H4 (cell line): Measurements from ENCODE around the gene SELENOM. TPM values are rescaled to one million over a fixed set of nuclear protein-coding genes. Genes with fewer than 3 reads are reported as not detected.
"Not testable (repeated sequence)": the region's sequence is repeated elsewhere in the genome, so short reads cannot be mapped to it uniquely, and the experiment has no call there.

Source experiments
- DNase-seq: peaks from one replicate; pipeline ENCODE4 v3.0.0-alpha.2; 2015; ENCODE audit warnings: low spot score
- total RNA-seq: library from RNA; depleted of rRNA; stranded (reverse); fragments of >200 nt; shearing (Covaris generic); gene quantifications from 2 replicates; pipeline ENCODE4 v1.2.3, GENCODE V29; 2014

SELENOM gene
- total RNA-seq, 1 experiment from 2014 or later: 2.3 TPM

DNA sequence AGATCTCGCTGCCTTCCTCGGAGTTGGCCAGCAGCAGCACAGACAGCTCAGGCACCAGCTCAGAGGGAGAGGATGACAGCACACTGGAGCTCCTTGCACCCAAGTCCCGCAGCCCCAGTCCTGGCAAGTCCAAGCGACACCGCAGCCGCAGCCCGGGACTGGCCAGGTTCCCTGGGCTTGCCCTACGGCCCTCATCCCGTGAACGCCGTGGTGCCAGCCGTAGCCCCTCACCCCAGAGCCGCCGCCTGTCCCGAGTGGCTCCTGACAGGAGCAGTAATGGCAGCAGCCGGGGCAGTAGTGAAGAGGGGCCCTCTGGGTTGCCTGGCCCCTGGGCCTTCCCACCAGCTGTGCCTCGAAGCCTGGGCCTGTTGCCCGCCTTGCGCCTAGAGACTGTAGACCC is 26.5 kb upstream of the SELENOM start:
- no peak for DNase-seq

DNA sequence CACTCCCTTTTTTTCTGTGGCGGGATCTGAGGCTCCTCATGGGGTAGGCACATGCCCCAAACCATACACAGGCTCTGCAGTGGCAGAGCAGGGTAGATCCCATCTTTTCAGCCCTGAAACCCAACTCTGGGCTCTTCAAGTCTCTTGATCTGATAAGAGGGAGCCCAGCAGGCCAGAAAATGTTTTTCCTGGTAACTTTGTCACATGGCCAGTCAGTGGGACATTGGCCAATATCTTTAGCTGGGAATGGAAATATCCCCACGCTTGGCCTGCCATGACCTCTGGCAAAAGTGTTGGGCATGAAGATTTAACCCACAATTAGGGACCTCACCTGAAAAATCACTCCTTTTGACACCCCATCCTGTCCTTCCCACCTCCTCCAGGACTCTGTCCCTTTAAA is 23.5 kb upstream of the SELENOM start:
- DNase-seq: no peak

DNA sequence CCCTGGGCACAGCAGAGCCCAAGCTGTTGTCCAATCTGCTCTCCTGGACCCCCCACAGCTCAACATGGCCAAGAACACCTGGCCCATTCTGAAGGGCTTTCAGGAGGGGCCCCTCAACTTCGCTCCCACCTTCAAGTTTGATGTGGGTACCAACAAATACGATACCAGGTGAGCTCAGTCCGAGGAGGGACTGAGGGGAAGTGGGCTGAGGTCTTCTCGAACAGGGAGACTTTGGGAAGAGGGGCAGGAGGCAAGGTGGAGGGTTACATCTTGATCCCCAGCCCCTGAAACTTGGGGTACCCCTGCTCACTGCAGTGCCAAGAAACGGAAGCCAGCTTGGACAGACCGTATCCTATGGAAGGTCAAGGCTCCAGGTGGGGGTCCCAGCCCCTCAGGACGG is 20.8 kb upstream of the SELENOM start:
- no peak for DNase-seq

DNA sequence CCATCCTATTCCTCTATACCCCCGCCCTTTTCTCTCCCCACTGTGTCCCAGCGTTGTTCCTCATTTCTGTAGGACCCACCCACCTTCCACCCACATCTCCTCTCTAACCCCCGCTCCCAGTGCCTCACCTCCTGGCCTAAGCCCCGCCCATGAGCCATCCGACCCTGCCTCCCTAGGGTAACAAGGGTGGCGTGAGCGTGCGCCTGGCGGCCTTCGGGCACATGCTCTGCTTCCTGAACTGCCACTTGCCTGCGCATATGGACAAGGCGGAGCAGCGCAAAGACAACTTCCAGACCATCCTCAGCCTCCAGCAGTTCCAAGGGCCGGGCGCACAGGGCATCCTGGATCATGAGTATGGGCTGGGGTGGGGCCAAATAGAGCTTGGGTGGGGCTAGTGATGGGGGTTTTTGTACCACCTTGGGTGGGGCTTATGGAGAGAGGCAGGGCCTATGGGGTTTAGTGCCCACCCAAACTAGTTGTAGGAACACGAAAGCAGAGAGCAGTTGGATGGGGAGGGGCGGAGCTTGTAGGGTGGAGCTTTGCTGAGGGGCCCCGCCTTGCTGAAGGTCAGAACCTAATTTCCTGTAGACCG is 19.9 kb upstream of the SELENOM start:
- no peak for DNase-seq

DNA sequence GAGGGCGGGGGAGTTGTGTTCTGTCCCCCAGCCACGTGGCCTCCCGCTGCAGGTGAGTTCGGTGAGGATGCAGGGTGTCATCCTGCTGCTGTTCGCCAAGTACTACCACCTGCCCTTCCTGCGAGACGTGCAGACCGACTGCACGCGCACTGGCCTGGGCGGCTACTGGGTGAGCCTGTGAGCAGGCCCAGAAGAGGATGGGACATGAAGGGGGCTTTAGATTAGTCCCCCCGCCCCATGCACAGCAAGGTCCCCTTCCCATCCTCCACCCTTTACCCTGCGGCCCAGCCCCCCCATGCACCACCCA is 19.5 kb upstream of the SELENOM start:
- DNase-seq: no peak

DNA sequence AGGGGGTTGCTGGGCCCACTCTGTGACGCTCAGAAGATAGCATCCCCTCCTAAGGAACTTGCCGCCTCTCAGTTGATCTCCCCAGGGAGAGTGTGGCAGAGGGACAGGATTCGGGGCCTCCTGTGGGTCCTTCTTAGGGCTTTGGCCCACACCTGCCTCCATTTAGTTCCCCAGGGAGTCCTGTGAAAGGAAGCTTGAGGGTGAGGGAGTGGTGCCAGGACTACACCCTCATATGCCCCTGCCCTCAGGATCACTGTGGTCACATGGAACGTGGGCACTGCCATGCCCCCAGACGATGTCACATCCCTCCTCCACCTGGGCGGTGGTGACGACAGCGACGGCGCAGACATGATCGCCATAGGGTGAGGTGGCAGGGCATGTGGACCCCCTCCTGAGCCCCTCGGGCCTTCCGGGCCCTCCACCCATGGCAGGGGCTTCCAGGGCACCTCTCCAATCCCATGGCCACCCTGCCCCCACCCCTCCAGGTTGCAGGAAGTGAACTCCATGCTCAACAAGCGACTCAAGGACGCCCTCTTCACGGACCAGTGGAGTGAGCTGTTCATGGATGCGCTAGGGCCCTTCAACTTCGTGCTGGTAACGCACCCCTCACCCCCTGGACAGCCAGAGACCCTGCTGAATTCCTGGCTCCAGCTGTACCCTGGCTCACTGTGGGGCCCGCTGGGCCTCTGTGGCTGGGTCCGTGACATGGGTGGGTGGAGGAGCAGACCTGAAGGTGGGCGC is 18.9 kb upstream of the SELENOM start:
- DNase-seq: no peak

DNA sequence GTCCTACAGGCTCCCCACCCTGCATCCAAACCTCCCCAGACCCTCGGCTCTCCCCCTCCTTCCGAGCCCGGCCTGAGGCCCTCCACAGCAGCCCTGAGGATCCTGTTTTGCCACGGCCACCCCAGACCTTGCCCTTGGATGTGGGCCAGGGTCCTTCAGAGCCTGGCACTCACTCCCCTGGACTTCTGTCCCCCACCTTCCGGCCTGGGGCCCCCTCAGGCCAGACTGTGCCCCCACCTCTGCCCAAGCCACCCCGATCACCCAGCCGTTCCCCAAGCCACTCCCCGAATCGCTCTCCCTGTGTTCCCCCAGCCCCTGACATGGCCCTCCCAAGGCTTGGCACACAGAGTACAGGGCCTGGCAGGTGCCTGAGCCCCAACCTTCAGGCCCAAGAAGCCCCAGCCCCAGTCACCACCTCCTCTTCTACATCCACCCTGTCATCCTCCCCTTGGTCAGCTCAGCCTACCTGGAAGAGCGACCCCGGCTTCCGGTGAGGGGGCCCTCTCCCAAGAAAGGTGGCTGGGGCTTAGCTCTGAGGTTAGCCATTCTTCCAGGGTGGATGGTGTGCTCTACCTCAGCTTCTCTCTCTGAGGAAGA is 18.3 kb upstream of the SELENOM start:
- no peak for DNase-seq

DNA sequence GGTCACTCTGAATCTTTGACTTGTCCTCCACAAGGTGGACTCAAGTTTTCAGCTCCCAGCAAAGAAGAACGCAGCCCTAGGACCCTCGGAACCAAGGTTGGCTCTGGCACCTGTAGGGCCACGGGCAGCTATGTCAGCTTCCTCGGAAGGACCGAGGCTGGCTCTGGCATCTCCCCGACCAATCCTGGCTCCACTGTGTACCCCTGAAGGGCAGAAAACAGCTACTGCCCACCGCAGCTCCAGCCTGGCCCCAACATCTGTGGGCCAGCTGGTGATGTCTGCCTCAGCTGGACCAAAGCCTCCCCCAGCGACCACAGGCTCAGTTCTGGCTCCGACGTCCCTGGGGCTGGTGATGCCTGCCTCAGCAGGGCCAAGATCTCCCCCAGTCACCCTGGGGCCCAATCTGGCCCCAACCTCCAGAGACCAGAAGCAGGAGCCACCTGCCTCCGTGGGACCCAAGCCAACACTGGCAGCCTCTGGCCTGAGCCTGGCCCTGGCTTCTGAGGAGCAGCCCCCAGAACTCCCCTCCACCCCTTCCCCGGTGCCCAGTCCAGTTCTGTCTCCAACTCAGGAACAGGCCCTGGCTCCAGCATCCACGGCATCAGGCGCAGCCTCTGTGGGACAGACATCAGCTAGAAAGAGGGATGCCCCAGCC is 17.6 kb upstream of the SELENOM start:
- no peak for DNase-seq

DNA sequence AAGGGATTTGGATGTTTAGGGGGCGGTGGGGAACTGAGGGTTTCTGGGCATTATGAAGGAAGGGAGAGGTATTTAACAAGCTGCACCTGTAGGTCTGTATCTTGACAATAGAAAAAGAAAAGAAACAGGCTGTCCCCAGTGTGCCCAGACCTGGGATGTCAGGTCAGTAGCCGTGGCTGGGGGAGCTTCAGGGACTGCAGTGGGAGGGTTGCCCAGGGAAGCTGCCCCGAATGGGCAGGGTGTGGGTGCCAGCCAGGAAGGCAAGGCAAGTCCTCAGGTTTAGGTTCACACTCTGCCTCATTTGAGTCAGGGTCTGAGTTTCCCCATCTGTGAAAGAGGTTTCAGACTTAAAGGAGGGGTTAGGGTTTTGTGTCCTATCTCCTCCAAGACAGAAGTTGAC is 16.9 kb upstream of the SELENOM start:
- no peak for DNase-seq

DNA sequence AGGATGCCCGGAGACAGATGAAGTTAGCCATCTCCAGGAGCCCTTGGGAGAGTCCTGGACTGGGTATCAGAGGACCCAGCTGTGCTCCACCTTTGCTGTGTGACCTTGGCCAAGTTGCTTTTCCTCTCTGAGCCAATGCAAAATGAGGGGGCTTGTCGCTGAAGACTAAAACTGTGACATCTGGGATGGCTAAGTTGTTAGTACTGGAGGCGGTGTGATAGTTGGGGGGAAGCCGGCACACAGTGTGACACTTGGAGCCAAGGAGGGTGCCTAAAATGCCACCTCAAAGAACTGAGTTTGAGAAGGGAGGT is 15.9 kb upstream of the SELENOM start:
- no peak for DNase-seq

DNA sequence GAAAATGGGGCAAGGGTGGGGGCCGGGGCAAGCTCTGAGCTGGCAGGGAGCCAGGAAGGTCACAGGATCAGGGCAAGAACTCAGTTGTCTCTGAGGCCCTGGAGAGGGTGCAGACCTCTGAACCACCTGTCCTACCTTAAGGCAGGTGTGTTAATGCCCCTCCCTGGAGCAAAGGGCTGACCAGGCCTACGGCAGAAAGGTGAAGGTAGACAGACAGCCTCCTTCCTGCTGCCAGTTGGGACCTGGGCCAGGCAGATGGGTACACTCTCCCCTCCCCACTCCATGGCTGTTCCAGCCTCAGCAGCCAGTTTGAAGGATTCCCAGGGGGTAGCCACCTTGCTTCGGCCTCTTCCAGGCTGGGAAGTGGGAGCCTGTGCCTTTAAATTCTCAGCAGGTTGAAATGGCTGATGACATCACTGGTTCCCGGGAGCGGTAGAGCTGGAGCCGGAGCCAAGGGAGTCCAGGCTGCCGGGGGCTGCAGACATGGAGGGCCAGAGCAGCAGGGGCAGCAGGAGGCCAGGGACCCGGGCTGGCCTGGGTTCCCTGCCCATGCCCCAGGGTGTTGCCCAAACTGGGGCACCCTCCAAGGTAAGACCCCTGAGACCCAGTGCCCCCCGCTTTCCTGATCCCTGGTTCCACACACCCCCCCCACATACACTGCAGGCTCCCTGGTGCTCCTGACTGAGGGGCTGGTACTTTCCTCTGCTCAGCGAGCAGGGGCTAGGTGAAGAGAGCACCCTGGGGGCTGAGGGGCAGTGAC is 15.3 kb upstream of the SELENOM start, which contains the start of gene INPP5J:
INPP5J (plus strand) TSS at position 435 of the 760 bp plus-strand sequence; CDS start at position 484, 49 bp downstream.
- DNase-seq: peak; percentile 21

DNA sequence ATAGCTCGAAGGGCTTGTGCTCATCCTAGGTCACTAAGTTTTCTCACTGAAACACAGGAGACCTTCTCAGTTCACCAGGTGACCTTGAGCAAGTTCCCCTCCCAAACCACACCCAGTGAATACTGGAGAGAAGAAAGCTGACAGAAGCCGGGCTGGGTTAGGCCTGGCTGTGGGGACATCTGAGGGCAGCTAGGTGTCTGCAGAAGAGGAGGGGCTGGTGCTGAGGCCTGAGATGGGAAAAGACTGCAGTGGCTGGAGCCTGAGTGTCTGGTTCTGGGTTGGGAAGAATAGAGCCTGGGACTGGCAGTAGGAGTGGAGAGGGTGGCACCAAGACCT is 14.8 kb upstream of the SELENOM start:
- DNase-seq: no peak

DNA sequence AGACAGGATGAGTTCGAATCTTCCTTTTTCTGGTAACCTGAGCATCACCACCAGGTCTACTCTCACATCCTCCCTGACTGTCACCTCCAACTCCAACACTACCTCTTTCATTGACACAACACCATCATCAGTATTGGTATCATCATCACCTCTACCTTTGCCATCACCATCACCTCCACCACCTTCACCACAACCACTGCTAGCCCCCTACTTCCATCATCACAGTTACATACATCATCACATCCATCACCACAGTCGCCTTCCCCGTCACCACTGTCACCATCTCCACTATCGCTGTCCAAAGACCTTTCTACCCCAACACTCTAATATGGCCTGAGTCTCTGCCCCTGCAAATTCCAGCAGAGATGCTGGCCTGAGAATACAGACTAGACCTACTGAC is 14.0 kb upstream of the SELENOM start:
- no peak for DNase-seq

DNA sequence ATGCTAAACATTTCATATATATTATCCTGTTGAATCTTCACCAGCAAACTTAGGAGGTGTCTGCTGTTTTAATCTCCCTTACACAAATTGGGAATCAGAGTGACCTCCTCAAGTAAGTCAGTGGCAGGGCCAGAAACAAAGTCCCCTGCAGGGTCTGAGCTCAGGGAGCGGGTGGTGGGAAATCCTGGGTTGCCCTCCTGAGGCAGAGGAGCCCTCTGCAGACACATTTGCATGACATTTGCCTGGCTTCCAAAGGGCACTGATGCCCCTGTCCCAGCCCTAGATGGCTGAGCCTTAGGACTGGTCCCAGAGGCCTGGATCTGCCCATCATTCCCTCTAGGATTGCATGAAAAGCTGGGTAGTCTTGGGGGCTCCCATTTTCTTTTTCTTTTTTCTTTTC is 13.3 kb upstream of the SELENOM start:
- DNase-seq: no peak

DNA sequence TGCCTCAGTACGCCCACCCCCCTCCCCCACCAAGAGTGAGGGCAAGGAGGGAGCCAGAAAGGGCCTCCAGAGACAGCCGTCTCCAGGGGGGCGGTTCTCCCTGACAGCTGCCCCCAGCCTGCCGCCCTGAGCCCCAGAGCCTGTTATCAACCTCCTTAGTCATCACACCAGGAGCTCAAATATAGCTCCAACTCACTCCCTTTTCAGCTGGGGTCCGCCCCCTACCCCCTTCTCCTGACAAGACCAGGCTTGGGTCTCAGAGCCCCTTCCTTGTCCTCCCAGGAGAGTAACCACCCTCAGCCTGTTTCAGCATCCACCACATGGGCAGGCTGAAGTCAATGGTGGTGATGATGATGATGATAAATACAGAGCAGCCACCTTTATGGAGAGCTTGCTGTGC is 12.9 kb upstream of the SELENOM start:
- DNase-seq: no peak

DNA sequence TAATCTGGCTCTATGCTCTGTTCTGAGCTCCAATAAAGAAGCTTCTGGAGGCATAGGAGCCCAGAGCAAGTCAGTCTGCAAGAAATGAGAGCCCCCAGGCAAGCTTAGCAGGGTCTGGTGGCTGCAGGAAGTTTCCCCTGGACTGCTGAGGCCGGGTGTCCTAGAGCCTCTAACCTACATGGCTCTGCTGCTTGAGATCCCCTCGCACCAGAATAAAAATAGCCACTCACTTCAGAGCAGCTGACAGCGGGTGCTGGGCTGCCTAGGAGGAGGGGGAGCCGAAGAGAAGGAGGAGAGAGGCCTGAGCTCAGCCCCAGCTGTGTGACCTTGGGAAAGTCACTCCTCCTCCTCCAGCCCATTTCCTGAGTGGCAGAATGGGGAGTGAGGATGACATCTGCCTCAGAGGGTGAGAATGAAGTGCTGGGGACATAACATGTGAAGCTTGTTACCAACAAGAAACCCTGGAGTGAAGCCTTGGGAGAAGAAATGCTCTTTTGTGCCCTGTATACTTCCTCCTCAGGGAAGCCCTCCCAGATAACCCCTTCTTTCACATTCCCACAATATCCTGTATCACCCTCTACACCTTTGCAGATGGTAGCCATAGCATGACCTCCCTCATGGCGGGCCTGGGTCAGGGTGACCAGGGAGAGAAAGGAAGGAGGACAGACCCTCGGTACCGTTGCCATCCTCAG is 11.8 kb upstream of the SELENOM start:
- no peak for DNase-seq

DNA sequence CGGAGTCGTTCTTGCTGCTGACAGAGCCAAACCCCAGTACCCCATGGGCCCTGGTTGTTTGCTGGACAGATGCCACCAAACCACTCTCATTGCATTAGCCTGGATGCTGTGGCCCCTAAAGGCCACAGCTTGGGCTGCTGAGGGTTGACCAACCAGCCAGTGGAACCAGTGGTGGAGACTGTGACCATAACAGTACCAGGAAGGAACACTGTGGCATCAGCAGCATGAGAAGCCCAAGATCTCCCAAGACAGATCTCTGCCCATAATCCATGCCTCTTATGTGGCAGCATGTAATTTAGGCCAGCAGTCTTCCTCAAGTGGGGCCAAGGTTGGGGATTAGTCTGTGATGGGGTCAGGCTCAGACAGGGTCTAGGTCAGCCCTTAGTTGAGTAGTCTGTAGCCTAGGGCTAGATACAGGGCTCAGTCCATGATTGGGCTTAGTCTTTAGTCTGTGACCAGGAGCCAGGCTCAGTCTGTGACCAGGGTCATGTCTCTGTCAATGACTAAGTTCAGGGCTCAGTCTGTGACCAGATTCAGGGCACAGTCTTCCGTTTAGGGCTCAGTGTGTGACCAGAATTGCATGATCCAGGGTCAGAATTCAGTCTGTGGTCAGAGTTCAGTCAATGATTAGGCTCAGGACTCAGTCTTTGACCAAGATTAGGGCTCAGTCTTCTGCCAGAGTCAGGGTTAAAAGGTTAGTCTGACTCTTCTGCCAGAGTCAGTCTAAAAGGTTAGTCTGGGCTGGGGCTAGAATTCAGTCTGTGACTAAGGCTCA is 10.9 kb upstream of the SELENOM start:
- DNase-seq: no peak

DNA sequence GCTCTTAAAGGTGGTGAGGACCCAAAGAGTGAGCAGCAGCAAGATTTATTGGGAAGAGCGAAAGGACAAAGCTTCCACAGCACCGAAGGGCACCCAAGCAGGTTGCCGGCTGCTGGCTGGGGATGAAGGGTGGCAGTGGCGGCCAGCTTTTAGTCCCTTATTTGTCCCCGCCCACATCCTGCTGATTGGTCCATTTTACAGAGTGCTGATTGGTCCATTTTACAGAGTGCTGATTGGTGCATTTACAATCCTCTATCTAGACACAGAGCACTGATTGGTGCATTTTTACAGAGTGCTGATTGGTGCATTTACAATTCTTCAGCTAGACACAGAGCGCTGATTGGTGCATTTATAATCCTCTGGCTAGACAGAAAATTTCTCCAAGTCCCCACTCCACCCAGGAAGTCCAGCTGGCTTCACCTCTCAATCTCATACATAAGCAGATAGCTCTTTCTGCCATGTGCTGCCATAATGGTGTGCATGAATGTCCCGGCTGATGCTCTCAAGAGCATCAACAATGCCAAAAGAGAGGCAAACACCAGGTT is 5.3 kb upstream of the SELENOM start:
- not testable (repeated sequence) for DNase-seq

DNA sequence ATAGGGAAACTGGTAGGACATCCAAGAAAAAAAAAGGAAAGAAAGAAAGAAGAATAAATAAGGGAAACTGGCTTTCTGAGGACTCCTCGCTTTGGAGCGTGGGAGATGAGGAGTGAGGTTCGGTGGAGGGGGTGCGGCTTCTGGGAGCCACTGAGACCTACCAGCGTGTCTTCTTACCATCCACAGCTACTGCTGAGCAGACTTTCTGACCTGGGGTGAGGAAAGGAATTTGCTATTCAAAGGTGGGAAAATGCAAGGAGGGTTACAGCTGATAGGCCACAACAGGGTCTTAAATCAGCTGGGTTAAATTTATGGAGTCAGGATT is 488 bp upstream of the SELENOM start:
- DNase-seq: no peak

DNA sequence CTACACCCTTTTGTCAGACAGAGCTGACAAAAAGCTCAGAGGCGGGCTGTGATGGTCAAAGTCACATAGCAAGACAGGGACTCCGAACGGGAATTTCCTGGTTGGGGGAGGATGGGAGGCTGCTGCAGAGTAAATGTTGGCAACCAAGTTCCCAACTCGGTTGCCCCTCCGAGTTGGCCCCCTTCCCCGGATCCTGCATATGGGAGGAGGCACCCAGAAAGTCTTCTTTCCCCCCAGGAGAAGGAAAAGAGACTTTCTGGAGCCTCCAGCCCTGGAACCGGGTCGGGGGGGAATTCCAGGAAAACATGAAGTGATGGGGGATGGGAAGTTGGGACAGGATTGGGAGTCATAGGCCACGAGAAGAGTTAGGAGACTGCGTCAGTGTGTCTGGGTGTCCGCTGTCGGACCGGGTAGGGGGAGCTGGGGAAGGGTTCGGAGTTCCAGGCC is 614 bp downstream of the SELENOM start:
- no peak for DNase-seq

DNA sequence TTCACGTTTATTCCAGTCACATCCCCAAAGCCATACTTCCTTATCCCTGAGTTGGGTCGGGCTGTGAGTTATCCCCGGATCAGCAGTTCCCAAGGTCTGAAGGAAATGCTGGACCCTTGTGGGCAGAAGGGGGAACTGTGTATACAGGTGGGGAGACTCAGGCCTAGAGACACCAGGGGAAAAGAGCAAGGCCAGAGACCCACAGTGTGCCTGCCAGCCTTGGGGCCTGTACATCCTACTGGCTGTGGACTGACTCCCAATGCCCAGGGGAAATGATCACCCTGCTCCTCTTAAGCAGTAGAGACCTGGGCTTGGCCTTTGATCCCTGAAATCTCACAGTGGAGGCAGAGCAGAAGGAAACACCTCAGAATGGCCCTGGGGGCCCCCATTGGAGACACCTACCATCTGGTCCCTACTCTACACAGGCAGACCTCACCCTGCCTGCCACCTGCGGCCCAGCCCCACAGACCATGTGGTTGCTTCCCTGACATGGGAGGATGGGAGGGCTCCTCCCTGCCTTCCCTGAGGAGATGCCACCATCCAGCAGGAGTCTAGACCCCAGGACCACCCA is 1.3 kb downstream of the SELENOM start:
- no peak for DNase-seq
